GM12878 (cell line): ENCODE results near the gene TTLL11.

ENCODE experiments used
- HDAC6 ChIP-seq: fragments of 200-600 bp; sonication (generic); IDR thresholded peaks from one replicate; pipeline ENCODE4 v1.8.0; 2017; ENCODE audit warnings: antibody characterized with exemption; ENCODE audit not compliant: unreplicated experiment
- POLR2A ChIP-seq: IDR thresholded peaks from 2 replicates; pipeline ENCODE4 v1.6.1; 2011; ENCODE audit warnings: low read depth, mild to moderate bottlenecking, low read length
- POLR2AphosphoS2 ChIP-seq: IDR thresholded peaks from 2 replicates; pipeline ENCODE4 v1.6.1; 2011; ENCODE audit warnings: low read depth, mild to moderate bottlenecking, low read length, improper control_type of control experiment, moderate library complexity
- RAD21 ChIP-seq: IDR thresholded peaks from 2 replicates; pipeline ENCODE4 v1.6.1; 2011; ENCODE audit warnings: mild to moderate bottlenecking, low read depth, low read length, moderate library complexity; ENCODE audit not compliant: insufficient read depth
- TF ChIP-seq, protein P1 (sequence below), 3 experiments: IDR thresholded peaks in 2 of 3; conservative IDR thresholded peaks in 1 of 3; 2 replicates each; pipeline ENCODE4 v1.5.1; 2011; ENCODE audit warnings: low read depth in 3 of 3, low read length in 3 of 3, mild to moderate bottlenecking in 3 of 3, control low read depth in 2 of 3, moderate library complexity in 2 of 3, inconsistent platforms in 1 of 3, mixed read lengths in 1 of 3; ENCODE audit not compliant: control insufficient read depth in 2 of 3, insufficient read depth in 1 of 3; ENCODE audit errors: extremely low read depth in 1 of 3
- TF ChIP-seq, protein P2 (sequence below): IDR thresholded peaks from 2 replicates; pipeline ENCODE4 v1.6.1; 2012; ENCODE audit warnings: low read length, inconsistent platforms

DNA sequence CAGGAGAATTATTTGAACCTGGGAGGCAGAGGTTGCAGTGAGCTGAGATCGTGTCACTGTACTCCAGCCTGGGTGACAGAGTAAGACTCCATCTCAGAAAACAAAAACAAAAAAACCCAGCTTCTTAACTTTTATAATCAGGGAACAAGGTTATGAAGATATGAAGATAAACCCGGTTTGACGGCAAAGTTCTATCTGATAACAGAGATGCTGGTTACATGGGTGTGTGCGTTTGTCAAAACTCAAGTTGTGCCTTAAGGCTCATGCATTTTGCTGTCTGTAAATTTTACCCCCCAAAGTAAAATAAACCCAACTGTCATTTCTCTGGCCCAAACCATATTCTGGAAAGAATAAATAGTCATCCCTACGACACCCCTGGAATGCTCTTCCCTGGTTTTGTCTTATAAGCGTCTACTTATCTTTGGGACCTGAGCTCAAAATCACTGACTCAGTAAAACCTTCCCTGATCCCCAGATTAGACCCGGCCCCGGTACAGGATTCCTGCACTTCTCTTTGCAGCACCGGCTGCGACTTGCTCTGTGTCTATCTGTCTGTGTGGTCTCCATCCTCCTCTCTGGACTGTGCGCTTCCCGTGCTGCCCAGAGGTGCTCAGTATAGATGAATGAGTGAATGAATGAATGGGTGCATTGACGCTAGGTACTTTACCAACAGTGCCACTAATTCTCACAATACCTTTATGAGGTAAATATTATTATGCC is 269.5 kb downstream of the TTLL11 start:
- TF ChIP-seq, protein P1, sequence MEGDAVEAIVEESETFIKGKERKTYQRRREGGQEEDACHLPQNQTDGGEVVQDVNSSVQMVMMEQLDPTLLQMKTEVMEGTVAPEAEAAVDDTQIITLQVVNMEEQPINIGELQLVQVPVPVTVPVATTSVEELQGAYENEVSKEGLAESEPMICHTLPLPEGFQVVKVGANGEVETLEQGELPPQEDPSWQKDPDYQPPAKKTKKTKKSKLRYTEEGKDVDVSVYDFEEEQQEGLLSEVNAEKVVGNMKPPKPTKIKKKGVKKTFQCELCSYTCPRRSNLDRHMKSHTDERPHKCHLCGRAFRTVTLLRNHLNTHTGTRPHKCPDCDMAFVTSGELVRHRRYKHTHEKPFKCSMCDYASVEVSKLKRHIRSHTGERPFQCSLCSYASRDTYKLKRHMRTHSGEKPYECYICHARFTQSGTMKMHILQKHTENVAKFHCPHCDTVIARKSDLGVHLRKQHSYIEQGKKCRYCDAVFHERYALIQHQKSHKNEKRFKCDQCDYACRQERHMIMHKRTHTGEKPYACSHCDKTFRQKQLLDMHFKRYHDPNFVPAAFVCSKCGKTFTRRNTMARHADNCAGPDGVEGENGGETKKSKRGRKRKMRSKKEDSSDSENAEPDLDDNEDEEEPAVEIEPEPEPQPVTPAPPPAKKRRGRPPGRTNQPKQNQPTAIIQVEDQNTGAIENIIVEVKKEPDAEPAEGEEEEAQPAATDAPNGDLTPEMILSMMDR (IDR thresholded peaks at IDR 0.05 in 2 of 3, conservative IDR thresholded peaks at IDR 0.05 in 1 of 3; ENCODE audit: control insufficient read depth in 2 of 3, extremely low read depth in 1 of 3, insufficient read depth in 1 of 3, low read depth in 3 of 3, low read length in 3 of 3) = no peak
- TF ChIP-seq POLR2AphosphoS2 = no peak
- no peak for TF ChIP-seq HDAC6
- no peak for TF ChIP-seq POLR2A
- TF ChIP-seq, protein P2, sequence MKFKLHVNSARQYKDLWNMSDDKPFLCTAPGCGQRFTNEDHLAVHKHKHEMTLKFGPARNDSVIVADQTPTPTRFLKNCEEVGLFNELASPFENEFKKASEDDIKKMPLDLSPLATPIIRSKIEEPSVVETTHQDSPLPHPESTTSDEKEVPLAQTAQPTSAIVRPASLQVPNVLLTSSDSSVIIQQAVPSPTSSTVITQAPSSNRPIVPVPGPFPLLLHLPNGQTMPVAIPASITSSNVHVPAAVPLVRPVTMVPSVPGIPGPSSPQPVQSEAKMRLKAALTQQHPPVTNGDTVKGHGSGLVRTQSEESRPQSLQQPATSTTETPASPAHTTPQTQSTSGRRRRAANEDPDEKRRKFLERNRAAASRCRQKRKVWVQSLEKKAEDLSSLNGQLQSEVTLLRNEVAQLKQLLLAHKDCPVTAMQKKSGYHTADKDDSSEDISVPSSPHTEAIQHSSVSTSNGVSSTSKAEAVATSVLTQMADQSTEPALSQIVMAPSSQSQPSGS = no peak
- no peak for TF ChIP-seq RAD21
